Measurements from ENCODE around the gene GADD45A. TPM values are rescaled to one million over a fixed set of nuclear protein-coding genes. Genes with fewer than 3 reads are reported as not detected.
"Not testable (repeated sequence)": the region's sequence is repeated elsewhere in the genome, so short reads cannot be mapped to it uniquely, and the experiment has no call there.

GADD45A gene
- 45.8 and 46.0 TPM in 2 replicates for total RNA-seq (2014; rRNA removed; shearing (Covaris generic))

GRCh38 chr1:67685067-67685557, at the start of gene GADD45A:
Gene GADD45A, plus strand, starts transcription at chr1:67685201. Its CDS starts 294 bp downstream, at chr1:67685495.
- peak; percentile 100 for DNase-seq (ENCODE audit: low read depth)

- no peak for DNase-seq (ENCODE audit: low read depth)
Measured at GRCh38 chr1:67636146-67636545, 48.9 kb upstream of the GADD45A start.

GRCh38 chr1:67639361-67639760, 45.6 kb upstream of the GADD45A start:
- DNase-seq (ENCODE audit: low read depth) = no peak

- no peak for DNase-seq (ENCODE audit: low read depth)
Measured at GRCh38 chr1:67642629-67643028, 42.4 kb upstream of the GADD45A start.

GRCh38 chr1:67644566-67644965, 40.4 kb upstream of the GADD45A start:
- no peak for DNase-seq (ENCODE audit: low read depth)

- DNase-seq (ENCODE audit: low read depth) = peak; percentile 95
Measured at GRCh38 chr1:67645495-67646144, 39.4 kb upstream of the GADD45A start.

GRCh38 chr1:67646145-67647035, 38.6 kb upstream of the GADD45A start:
- DNase-seq (ENCODE audit: low read depth) = peak; percentile 96

- peak; percentile 97 for DNase-seq (ENCODE audit: low read depth)
Measured at GRCh38 chr1:67647036-67647798, 37.8 kb upstream of the GADD45A start.

- peak; percentile 17 for DNase-seq (ENCODE audit: low read depth)
Measured at GRCh38 chr1:67647814-67648358, 37.1 kb upstream of the GADD45A start.

GRCh38 chr1:67648582-67649326, 36.2 kb upstream of the GADD45A start:
- no peak for DNase-seq (ENCODE audit: low read depth)

- DNase-seq (ENCODE audit: low read depth) = no peak
Measured at GRCh38 chr1:67650061-67650460, 34.9 kb upstream of the GADD45A start.

GRCh38 chr1:67651031-67651430, 34.0 kb upstream of the GADD45A start:
- no peak for DNase-seq (ENCODE audit: low read depth)

- DNase-seq (ENCODE audit: low read depth) = peak; percentile 72
Measured at GRCh38 chr1:67652800-67653199, 32.2 kb upstream of the GADD45A start.

- no peak for DNase-seq (ENCODE audit: low read depth)
Measured at GRCh38 chr1:67653304-67653703, 31.7 kb upstream of the GADD45A start.

- no peak for DNase-seq (ENCODE audit: low read depth)
Measured at GRCh38 chr1:67655581-67655980, 29.4 kb upstream of the GADD45A start.

- not testable (repeated sequence) for DNase-seq (ENCODE audit: low read depth)
Measured at GRCh38 chr1:67657152-67657551, 27.8 kb upstream of the GADD45A start.

GRCh38 chr1:67659229-67659628, 25.8 kb upstream of the GADD45A start:
- DNase-seq (ENCODE audit: low read depth) = no peak

GRCh38 chr1:67662884-67663283, 22.1 kb upstream of the GADD45A start:
- no peak for DNase-seq (ENCODE audit: low read depth)

GRCh38 chr1:67664048-67664447, 21.0 kb upstream of the GADD45A start:
- DNase-seq (ENCODE audit: low read depth) = no peak

GRCh38 chr1:67665307-67665706, 19.7 kb upstream of the GADD45A start:
- not testable (repeated sequence) for DNase-seq (ENCODE audit: low read depth)

- DNase-seq (ENCODE audit: low read depth) = no peak
Measured at GRCh38 chr1:67666636-67667035, 18.4 kb upstream of the GADD45A start.
